ENCODE measurements around the gene CPT1B.
"Not testable (repeated sequence)": the region's sequence is repeated elsewhere in the genome, so short reads cannot be mapped to it uniquely, and the experiment has no call there.

DNA sequence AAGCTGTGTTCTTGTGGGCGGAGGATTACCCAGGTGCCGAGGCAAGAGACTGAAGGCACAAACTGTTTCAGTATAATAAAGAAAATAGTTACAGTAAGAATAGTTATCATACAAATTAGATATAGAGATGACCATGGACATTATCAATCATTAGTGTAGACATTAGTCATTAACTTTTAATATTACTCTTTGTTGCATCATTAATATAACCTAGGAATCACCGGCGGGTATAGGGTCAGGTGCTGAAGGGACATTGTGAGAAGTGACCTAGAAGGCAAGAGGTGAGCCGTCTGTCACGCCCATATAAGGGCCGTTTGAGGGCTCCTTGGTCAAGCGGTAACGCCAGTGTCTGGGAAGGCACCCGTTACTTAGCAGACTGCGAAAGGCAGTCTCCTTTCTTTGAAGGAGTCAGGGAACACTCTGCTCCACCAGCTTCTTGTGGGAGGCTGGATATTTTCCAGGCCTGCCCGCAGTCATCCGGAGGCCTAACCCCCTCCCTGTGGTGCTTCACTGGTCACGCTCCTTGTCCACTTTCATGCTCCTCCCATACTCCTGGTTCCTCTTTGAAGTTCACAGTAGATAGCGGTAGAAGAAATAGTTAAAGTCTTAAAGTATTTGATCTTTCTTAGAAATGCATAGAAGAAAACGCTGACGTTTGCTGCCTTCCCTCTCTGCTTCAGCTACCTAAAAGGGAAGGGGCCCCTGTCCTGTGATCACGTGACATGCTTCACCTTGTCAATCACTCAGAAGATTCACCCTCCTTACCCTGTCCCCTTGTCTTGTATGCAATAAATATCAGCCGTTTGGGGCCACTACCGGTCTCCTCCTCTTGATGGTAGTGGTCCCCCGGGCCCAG is 44.1 kb downstream of the CPT1B start:
- TF ChIP-seq POLR2A (IDR thresholded peaks at IDR 0.05; ENCODE audit: low read depth); CTCF (IDR thresholded peaks at IDR 0.05): not testable (repeated sequence)

Measured in esophagus muscularis mucosa (tissue), 3 donors.